HL-60 (cell line): ENCODE measurements around the gene HAT1.

ENCODE experiments used
- POLR2AphosphoS5 ChIP-seq: IDR thresholded peaks from 2 replicates; pipeline ENCODE4 v1.6.1; 2012; ENCODE audit warnings: low read depth
- SPI1 ChIP-seq: IDR thresholded peaks from 2 replicates; pipeline ENCODE4 v1.6.1; 2012; ENCODE audit warnings: low read depth, mild to moderate bottlenecking, borderline replicate concordance
- TF ChIP-seq, protein P1 (sequence below): IDR thresholded peaks from one replicate; pipeline ENCODE4 v1.5.1; 2011; ENCODE audit warnings: low read length, control low read depth, inconsistent platforms; ENCODE audit not compliant: insufficient read depth

DNA sequence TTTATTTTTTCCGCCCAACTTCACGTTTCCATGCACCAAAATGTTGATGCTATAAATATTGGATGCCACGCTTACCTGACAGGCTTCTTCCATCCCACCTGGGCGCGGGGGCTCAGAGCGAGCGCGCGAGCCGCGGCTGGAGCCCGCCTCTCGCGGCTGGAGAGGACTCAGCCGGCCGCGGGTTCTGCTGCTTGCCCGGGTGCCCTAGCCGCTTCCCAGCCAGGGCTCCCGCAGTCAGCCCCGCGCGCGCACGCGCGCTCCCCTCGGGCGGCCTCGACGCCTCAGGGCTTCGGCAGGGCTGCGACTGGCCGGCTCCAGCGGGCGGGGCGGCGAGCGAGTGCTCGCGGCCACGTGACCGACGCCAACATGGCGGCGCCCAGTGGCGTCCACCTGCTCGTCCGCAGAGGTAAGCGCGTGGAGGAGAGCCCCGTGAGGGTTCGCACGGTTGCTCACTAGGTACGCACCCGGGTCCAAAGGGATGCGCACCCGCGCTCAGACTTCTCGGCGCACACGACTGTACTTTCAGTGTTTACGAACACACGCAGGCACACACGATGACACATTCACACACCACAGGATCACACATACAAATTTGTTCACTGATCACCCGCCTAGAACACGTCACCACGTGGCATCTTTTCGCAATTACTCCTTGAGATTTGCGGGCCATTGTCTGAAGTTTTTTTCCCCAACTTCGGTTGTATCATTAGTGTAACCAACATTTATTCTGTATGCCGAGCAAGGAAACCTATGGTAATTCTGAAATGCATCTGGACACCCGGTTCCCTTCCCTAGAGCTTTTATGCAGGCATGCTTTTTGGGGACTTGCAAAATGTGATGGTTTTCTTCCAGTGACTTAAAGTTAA lies 77.6 kb downstream of the HAT1 start, which contains the start of gene METAP1D:
- peak; percentile 95 for TF ChIP-seq POLR2AphosphoS5
- TF ChIP-seq, protein P1, sequence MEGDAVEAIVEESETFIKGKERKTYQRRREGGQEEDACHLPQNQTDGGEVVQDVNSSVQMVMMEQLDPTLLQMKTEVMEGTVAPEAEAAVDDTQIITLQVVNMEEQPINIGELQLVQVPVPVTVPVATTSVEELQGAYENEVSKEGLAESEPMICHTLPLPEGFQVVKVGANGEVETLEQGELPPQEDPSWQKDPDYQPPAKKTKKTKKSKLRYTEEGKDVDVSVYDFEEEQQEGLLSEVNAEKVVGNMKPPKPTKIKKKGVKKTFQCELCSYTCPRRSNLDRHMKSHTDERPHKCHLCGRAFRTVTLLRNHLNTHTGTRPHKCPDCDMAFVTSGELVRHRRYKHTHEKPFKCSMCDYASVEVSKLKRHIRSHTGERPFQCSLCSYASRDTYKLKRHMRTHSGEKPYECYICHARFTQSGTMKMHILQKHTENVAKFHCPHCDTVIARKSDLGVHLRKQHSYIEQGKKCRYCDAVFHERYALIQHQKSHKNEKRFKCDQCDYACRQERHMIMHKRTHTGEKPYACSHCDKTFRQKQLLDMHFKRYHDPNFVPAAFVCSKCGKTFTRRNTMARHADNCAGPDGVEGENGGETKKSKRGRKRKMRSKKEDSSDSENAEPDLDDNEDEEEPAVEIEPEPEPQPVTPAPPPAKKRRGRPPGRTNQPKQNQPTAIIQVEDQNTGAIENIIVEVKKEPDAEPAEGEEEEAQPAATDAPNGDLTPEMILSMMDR, result no peak
- no peak for TF ChIP-seq SPI1
